NT2/D1 (cell line): Measurements from ENCODE around the gene NDUFA12.

Source experiments
- YY1 ChIP-seq: IDR thresholded peaks from 2 replicates; pipeline ENCODE4 v1.6.1; 2011; ENCODE audit not compliant: insufficient read length, insufficient read depth
- ZNF274 ChIP-seq: IDR thresholded peaks from 2 replicates; pipeline ENCODE4 v1.6.1; 2011; ENCODE audit warnings: mild to moderate bottlenecking, low read depth, low read length

GRCh38 chr12:94997061-94997460 is 6.4 kb downstream of the NDUFA12 start:
- TF ChIP-seq YY1 (no peak), ZNF274 (no peak)
